A673 (cell line): ENCODE results near the gene HDAC4. TPM values are rescaled to one million over a fixed set of nuclear protein-coding genes. Genes with fewer than 3 reads are reported as not detected.

Experiments used
- BruUV-seq: library from RNA; stranded (reverse); fragments of 400-500 nt; replicated peaks from 2 replicates; lab custom pipeline; 2021; lab: Mats Ljungman, UMichigan
- CTCF ChIA-PET: fragments of 300-600 bp; sonication (Branson Sonifier 250); formaldehyde crosslinking; loops from one replicate; lab custom pipeline; 2022; ENCODE audit warnings: antibody characterized with exemption; lab: Charles Lee
- POLR2A ChIA-PET: fragments of 300-600 bp; sonication (Branson Sonifier 250); formaldehyde crosslinking; loops from one replicate; lab custom pipeline; 2022; ENCODE audit warnings: antibody characterized with exemption; ENCODE audit not compliant: low non-redundant PET; lab: Charles Lee
- DNase-seq: peaks from one replicate; pipeline ENCODE4 v3.0.0-alpha.2; 2015; ENCODE audit warnings: low spot score
- H3K27ac ChIP-seq: fragments of 200-600 bp; sonication (generic); 2 replicates; pipeline ENCODE4 v1.5.1; 2016; ENCODE audit warnings: mixed run types, low read depth, mild to moderate bottlenecking, mixed read lengths, antibody characterized with exemption, low read length; ENCODE audit not compliant: poor library complexity, severe bottlenecking
- H3K27me3 ChIP-seq: fragments of 200-600 bp; sonication (generic); replicated peaks from 2 replicates; pipeline ENCODE4 v1.6.1; 2017; ENCODE audit warnings: mixed run types, low read depth, mild to moderate bottlenecking, mixed read lengths, antibody characterized with exemption, low read length; ENCODE audit not compliant: insufficient read depth, poor library complexity
- H3K36me3 ChIP-seq: fragments of 200-600 bp; sonication (generic); 2 replicates; pipeline ENCODE4 v1.6.1; 2016; ENCODE audit warnings: mixed run types, mild to moderate bottlenecking, mixed read lengths, antibody characterized with exemption, low read length; ENCODE audit not compliant: insufficient read depth, poor library complexity, severe bottlenecking
- H3K4me1 ChIP-seq: fragments of 200-600 bp; sonication (generic); 2 replicates; pipeline ENCODE4 v1.6.1; 2017; ENCODE audit warnings: mixed run types, mild to moderate bottlenecking, mixed read lengths, antibody characterized with exemption, low read length; ENCODE audit not compliant: insufficient read depth, poor library complexity, severe bottlenecking
- H3K4me3 ChIP-seq: fragments of 200-600 bp; sonication (generic); 2 replicates; pipeline ENCODE4 v1.5.1; 2016; ENCODE audit warnings: low read depth, mixed run types, mild to moderate bottlenecking, mixed read lengths, low read length; ENCODE audit not compliant: poor library complexity, severe bottlenecking
- H3K9me3 ChIP-seq: fragments of 200-600 bp; sonication (generic); 2 replicates; pipeline ENCODE4 v1.6.1; 2016; ENCODE audit warnings: mixed run types, low read depth, mild to moderate bottlenecking, mixed read lengths, antibody characterized with exemption, low read length; ENCODE audit not compliant: poor library complexity, severe bottlenecking
- CTCF ChIP-seq: fragments of 300-800, 200-600 bp; sonication (generic); conservative IDR thresholded peaks from 2 replicates; pipeline ENCODE4 v1.5.1; 2017; ENCODE audit warnings: low read depth, mild to moderate bottlenecking, antibody characterized with exemption, low read length, moderate library complexity, mixed read lengths
- EZH2 ChIP-seq: fragments of 200-600 bp; sonication (generic); IDR thresholded peaks from 2 replicates; pipeline ENCODE4 v1.6.1; 2017; ENCODE audit warnings: borderline replicate concordance, low read depth, mild to moderate bottlenecking, mixed read lengths, antibody characterized with exemption, low read length; ENCODE audit not compliant: poor library complexity, severe bottlenecking
- intact Hi-C: fragments of 100-400 bp; cut with micrococcal nuclease; formaldehyde crosslinking; loops from one replicate; pipeline ENCODE4 v1.10.0; 2022; ENCODE audit not compliant: unreplicated experiment
- total RNA-seq: library from RNA; stranded (reverse); gene quantifications from 2 replicates; pipeline ENCODE4 v1.2.3, GENCODE V29; 2021

Gene HDAC4
- total RNA-seq, 1 experiment from 2014 or later = 40.0 TPM

DNA sequence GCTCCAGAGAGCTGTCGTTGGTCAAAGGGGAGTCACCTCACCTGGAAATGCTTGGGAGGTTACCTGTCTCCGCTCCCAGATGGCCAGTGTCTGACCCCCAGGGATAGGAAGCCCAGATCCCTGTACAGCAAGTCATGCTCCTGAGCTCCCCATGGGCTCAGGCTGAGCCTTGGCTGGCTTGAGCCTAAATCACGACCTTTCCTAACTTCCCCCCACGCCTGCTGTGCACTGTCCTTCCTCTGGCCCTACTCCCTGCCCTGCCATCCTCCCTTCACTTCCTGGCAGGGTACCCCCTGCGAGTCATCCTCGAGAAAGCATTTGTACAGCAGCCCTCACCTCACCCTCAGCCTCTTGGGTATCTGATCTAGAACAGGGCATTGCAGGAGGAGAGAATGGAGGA, 9.2 kb upstream of the HDAC4 start:
- no peak for TF ChIP-seq EZH2
- no peak for TF ChIP-seq CTCF
- ChIA-PET CTCF (no interaction called here), POLR2A (no interaction called here)
- no TSS peak for BruUV-seq
- intact Hi-C loops = loop anchor here (10.0 kb wide), 1 partner anchor 155 kb away; no protein-coding TSS in a partner anchor
- Histone ChIP-seq H3K4me1 (no peaks in the 10 kb centered on the region), H3K9me3 (no peaks in the 10 kb centered on the region), H3K27ac (no peak overlapping the region), H3K36me3 (no peaks in the 10 kb centered on the region), H3K27me3 (no peaks in the 10 kb centered on the region), H3K4me3 (no peak overlapping the region)
- no peak for DNase-seq

DNA sequence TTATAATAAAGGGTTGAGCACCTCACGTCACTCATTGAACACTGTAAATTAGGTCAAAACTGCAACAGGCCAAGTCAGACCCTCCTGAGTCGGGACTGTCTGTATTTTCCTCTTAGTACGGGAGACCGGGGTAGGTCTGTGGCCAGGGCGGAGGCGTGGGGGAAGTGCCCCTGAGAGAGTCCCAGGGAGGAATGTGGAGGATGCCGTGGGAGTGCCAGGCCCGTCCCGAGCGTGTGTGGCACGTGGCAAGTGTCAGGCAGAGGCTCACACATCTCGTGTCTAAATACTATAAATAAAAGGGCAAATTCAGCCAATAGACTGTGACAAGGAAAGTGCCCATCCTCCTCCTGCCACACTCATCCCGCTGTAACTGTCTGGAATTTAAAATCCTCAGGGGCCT, 6.3 kb upstream of the HDAC4 start:
- no TSS peak for BruUV-seq
- TF ChIP-seq EZH2 (no peak), CTCF (no peak)
- no peaks in the 10 kb centered on the region for H3K27me3 ChIP-seq
- H3K36me3 ChIP-seq = no peaks in the 10 kb centered on the region
- POLR2A ChIA-PET = no interaction called here
- no peak overlapping the region for H3K4me3 ChIP-seq
- CTCF ChIA-PET = no interaction called here
- no peaks in the 10 kb centered on the region for H3K9me3 ChIP-seq
- H3K4me1 ChIP-seq = peaks cover 6% of the 10 kb centered on the region
- no peak for DNase-seq
- intact Hi-C loops = loop anchor here (10.0 kb wide), 1 partner anchor 152 kb away; no protein-coding TSS in a partner anchor
- no peak overlapping the region for H3K27ac ChIP-seq

- no peak for TF ChIP-seq CTCF
- no peak for TF ChIP-seq EZH2
- intact Hi-C loops = loop anchor here (10.0 kb wide), 1 partner anchor 152 kb away; no protein-coding TSS in a partner anchor
- Histone ChIP-seq H3K36me3 (no peaks in the 10 kb centered on the region), H3K27ac (no peak overlapping the region), H3K9me3 (no peaks in the 10 kb centered on the region), H3K27me3 (no peaks in the 10 kb centered on the region), H3K4me1 (peaks cover 6% of the 10 kb centered on the region), H3K4me3 (no peak overlapping the region)
- no peak for DNase-seq
- CTCF ChIA-PET = no interaction called here
- POLR2A ChIA-PET = no interaction called here
- no TSS peak for BruUV-seq
These were observed 5.6 kb upstream of the HDAC4 start for GRCh38 chr2:239406316-239406995.
